ENCODE results near the gene PRPS1.

Gene PRPS1

GRCh38 chrX:107686792-107687191 is 58.5 kb downstream of the PRPS1 start:
- DNase-seq (ENCODE audit: low read depth): no peak
- no peak for TF ChIP-seq CTCF (conservative IDR thresholded peaks at IDR 0.05; ENCODE audit: low read depth, low read length)
- H3K4me3 ChIP-seq (ENCODE audit: low read length): no peak overlapping the region

DNA sequence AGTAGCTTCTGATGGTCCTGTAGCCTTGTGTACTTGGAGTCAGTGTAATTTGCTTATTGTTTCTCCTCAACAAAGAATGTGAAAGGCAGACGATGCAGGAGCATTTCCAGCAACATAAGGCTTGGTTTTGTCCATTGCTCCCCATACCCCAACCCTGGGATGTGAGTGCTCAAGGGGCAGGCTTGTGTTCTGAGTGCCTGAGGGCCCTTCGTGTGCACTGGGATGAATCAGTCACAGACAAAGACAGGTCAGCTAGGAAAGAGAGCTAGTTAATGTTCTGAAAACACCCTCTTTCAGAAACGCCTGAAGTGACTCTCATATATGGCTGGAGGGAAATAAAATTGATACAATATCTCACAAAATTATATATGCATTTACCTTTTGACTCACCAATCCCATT is 59.1 kb downstream of the PRPS1 start:
- H3K4me3 ChIP-seq (ENCODE audit: low read length): no peak overlapping the region
- no peak for DNase-seq (ENCODE audit: low read depth)
- no peak for TF ChIP-seq CTCF (conservative IDR thresholded peaks at IDR 0.05; ENCODE audit: low read depth, low read length)

GRCh38 chrX:107691024-107691448 is 62.7 kb downstream of the PRPS1 start:
- DNase-seq (ENCODE audit: low read depth): no peak

DNA sequence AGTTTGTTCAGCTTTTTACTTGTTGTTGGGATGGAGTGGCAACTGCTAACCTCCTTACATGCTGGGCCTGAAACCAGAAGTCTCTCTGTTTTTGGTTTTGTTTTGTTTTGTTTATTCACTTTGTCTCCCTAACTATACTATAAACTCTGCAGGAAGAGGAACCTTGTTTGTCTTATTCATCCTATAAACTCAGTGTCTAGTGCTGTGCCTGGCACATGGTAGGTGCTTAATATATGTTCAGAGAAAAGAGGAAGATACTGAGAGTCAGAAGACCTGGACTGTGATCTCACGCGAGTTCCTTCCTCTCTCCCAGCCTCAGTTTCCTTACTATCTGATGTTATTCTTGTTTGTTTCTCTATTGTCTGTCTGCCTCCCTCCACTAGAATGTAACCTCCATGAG is 71.3 kb downstream of the PRPS1 start:
- no peak for DNase-seq (ENCODE audit: low read depth)
- no peak for TF ChIP-seq CTCF (conservative IDR thresholded peaks at IDR 0.05; ENCODE audit: low read depth, low read length)
- H3K4me3 ChIP-seq (ENCODE audit: low read length): no peak overlapping the region

More at GRCh38 chrX:107691024-107691448, 62.7 kb downstream of the PRPS1 start:
- no peak for TF ChIP-seq CTCF (conservative IDR thresholded peaks at IDR 0.05; ENCODE audit: low read depth, low read length)
- no peak overlapping the region for H3K4me3 ChIP-seq (ENCODE audit: low read length)

DNA sequence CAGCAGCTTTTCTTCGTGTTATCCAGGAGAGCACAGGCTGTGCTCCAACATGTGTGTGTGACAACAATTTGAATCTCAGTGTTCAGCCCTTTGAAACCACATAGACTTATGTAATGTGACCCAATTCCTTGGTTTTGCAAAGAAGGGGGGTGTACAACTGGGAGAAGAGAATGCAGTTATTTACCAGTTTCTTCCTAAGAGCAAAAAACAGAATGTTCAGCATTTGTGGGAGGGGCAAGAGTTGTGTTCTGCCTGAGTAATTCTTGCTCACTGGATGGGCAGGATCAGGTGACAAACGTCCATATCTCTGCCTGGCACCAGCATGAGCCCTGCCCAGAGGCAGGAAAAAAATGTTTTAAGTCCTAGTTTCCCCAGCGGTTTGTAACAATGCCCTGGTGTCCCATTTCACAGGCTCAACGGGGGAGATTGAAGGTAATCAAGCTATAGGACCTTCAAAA is 72.0 kb downstream of the PRPS1 start:
- no peak for TF ChIP-seq CTCF (conservative IDR thresholded peaks at IDR 0.05; ENCODE audit: low read depth, low read length)
- peak; percentile 83 for DNase-seq (ENCODE audit: low read depth)
- H3K4me3 ChIP-seq (ENCODE audit: low read length): no peak overlapping the region

All from retinal pigment epithelial cell (primary cell).